Measurements from ENCODE around the gene FOXA1. TPM values are rescaled to one million over a fixed set of nuclear protein-coding genes. Genes with fewer than 3 reads are reported as not detected.

The FOXA1 gene
- total RNA-seq, 1 experiment from 2014 or later: 11.2 TPM

GRCh38 chr14:37623426-37623951 is 28.4 kb upstream of the FOXA1 start:
- no peak for TF ChIP-seq CTCF (IDR thresholded peaks at IDR 0.05; ENCODE audit: unreplicated experiment)
- no TSS peak for BruUV-seq (replicated peaks)
- peaks cover 6% of the 10 kb centered on the region for H3K4me1 Mint-ChIP-seq (ENCODE audit: insufficient read depth, unreplicated experiment)
- DNase-seq (ENCODE audit: unreplicated experiment): peak; percentile 97
- H3K9me3 Mint-ChIP-seq (ENCODE audit: unreplicated experiment): no peaks in the 10 kb centered on the region
- H3K36me3 Mint-ChIP-seq (ENCODE audit: insufficient read depth, unreplicated experiment): no peaks in the 10 kb centered on the region
- H3K27me3 Mint-ChIP-seq (ENCODE audit: insufficient read depth, unreplicated experiment): no peaks in the 10 kb centered on the region
- H3K27ac Mint-ChIP-seq (ENCODE audit: low read depth, unreplicated experiment): peak overlapping the region; percentile 72
- H3K4me3 Mint-ChIP-seq (ENCODE audit: unreplicated experiment): no peak overlapping the region
- POLR2A ChIA-PET: interaction anchor here (0.7 to 1.2 kb wide), 2 partner anchors 26 to 1808 kb away, joined by 3 to 4 read pairs; no protein-coding TSS in a partner anchor
- CTCF ChIA-PET: interaction anchor here (0.6 to 1.6 kb wide), 4 partner anchors 28 to 393 kb away, joined by 3 to 5 read pairs (median 4); partner anchors contain the start of gene TTC6
- intact Hi-C loops (cut with micrococcal nuclease): no loop called here

- ChIA-PET CTCF (interaction anchor here (1.0 to 1.6 kb wide), 4 partner anchors 10 to 392 kb away, joined by 3 to 5 read pairs (median 3); no protein-coding TSS in a partner anchor), POLR2A (no interaction called here)
Observed at GRCh38 chr14:37622231-37622923, 27.3 kb upstream of the FOXA1 start.

GRCh38 chr14:37620856-37621255 is 25.8 kb upstream of the FOXA1 start:
- no peak overlapping the region for H3K4me3 Mint-ChIP-seq (ENCODE audit: unreplicated experiment)
- no TSS peak for BruUV-seq (replicated peaks)
- no peaks in the 10 kb centered on the region for H3K27me3 Mint-ChIP-seq (ENCODE audit: insufficient read depth, unreplicated experiment)
- peaks cover 6% of the 10 kb centered on the region for H3K4me1 Mint-ChIP-seq (ENCODE audit: insufficient read depth, unreplicated experiment)
- no peak for DNase-seq (ENCODE audit: unreplicated experiment)
- CTCF ChIA-PET: interaction anchor here (0.6 to 1.1 kb wide), 5 partner anchors 8 to 1839 kb away, joined by 3 to 4 read pairs (median 3); no protein-coding TSS in a partner anchor
- POLR2A ChIA-PET: interaction anchor here (1.0 kb wide), 1 partner anchor 21 kb away, joined by 3 read pairs; no protein-coding TSS in a partner anchor
- H3K27ac Mint-ChIP-seq (ENCODE audit: low read depth, unreplicated experiment): no peak overlapping the region
- intact Hi-C loops (cut with micrococcal nuclease): no loop called here
- peaks cover 3% of the 10 kb centered on the region for H3K9me3 Mint-ChIP-seq (ENCODE audit: unreplicated experiment)
- TF ChIP-seq CTCF (IDR thresholded peaks at IDR 0.05; ENCODE audit: unreplicated experiment): no peak
- no peaks in the 10 kb centered on the region for H3K36me3 Mint-ChIP-seq (ENCODE audit: insufficient read depth, unreplicated experiment)

More at GRCh38 chr14:37622231-37622923, 27.3 kb upstream of the FOXA1 start:
- no peaks in the 10 kb centered on the region for H3K9me3 Mint-ChIP-seq (ENCODE audit: unreplicated experiment)
- BruUV-seq (replicated peaks): no TSS peak
- no peak overlapping the region for H3K4me3 Mint-ChIP-seq (ENCODE audit: unreplicated experiment)
- H3K27me3 Mint-ChIP-seq (ENCODE audit: insufficient read depth, unreplicated experiment): no peaks in the 10 kb centered on the region
- peaks cover 6% of the 10 kb centered on the region for H3K4me1 Mint-ChIP-seq (ENCODE audit: insufficient read depth, unreplicated experiment)
- H3K36me3 Mint-ChIP-seq (ENCODE audit: insufficient read depth, unreplicated experiment): no peaks in the 10 kb centered on the region
- DNase-seq (ENCODE audit: unreplicated experiment): no peak
- intact Hi-C loops (cut with micrococcal nuclease): no loop called here
- no peak overlapping the region for H3K27ac Mint-ChIP-seq (ENCODE audit: low read depth, unreplicated experiment)
- no peak for TF ChIP-seq CTCF (IDR thresholded peaks at IDR 0.05; ENCODE audit: unreplicated experiment)

GRCh38 chr14:37618498-37619028 is 23.5 kb upstream of the FOXA1 start:
- Mint-ChIP-seq H3K9me3 (ENCODE audit: unreplicated experiment) (peaks cover 6% of the 10 kb centered on the region), H3K27ac (ENCODE audit: low read depth, unreplicated experiment) (no peak overlapping the region), H3K4me3 (ENCODE audit: unreplicated experiment) (no peak overlapping the region), H3K4me1 (ENCODE audit: insufficient read depth, unreplicated experiment) (peaks cover 2% of the 10 kb centered on the region), H3K27me3 (ENCODE audit: insufficient read depth, unreplicated experiment) (no peaks in the 10 kb centered on the region), H3K36me3 (ENCODE audit: insufficient read depth, unreplicated experiment) (no peaks in the 10 kb centered on the region)
- ChIA-PET POLR2A (interaction anchor here (0.7 kb wide), 1 partner anchor 8 kb away, joined by 3 read pairs; no protein-coding TSS in a partner anchor), CTCF (no interaction called here)
- no TSS peak for BruUV-seq (replicated peaks)
- no peak for TF ChIP-seq CTCF (IDR thresholded peaks at IDR 0.05; ENCODE audit: unreplicated experiment)
- DNase-seq (ENCODE audit: unreplicated experiment): no peak
- intact Hi-C loops (cut with micrococcal nuclease): no loop called here
